RWPE1 (cell line): ENCODE results near the gene ERBB4.

Experiments
- CTCF ChIA-PET: fragments of 350-600 bp; sonication (Branson Sonifier 250); formaldehyde crosslinking; extraction: SDS; loops from one replicate; lab custom pipeline; 2021; lab: Yijun Ruan, JAX
- POLR2A ChIA-PET: fragments of 400-600 bp; formaldehyde crosslinking; extraction: SDS; loops from one replicate; lab custom pipeline; 2020; ENCODE audit warnings: antibody characterized with exemption; ENCODE audit not compliant: low non-redundant PET; lab: Yijun Ruan, JAX
- DNase-seq: peaks from one replicate; pipeline ENCODE4 v3.0.0; 2012; ENCODE audit warnings: low spot score
- H3K27ac ChIP-seq: fragments of 450-650 bp; 2 replicates; pipeline ENCODE4 v1.5.1; 2017
- CTCF ChIP-seq: fragments of 450-650 bp; conservative IDR thresholded peaks from 2 replicates; pipeline ENCODE4 v1.5.1; 2017; ENCODE audit warnings: low read depth, mild to moderate bottlenecking

ERBB4 gene

GRCh38 chr2:211494085-211494484 lies 1044.5 kb downstream of the ERBB4 start:
- no peak for TF ChIP-seq CTCF
- H3K27ac ChIP-seq = no peak overlapping the region
- ChIA-PET POLR2A (no interaction called here), CTCF (no interaction called here)
- no peak for DNase-seq

GRCh38 chr2:211487733-211488132 lies 1050.9 kb downstream of the ERBB4 start:
- TF ChIP-seq CTCF = no peak
- no peak overlapping the region for H3K27ac ChIP-seq
- ChIA-PET CTCF (no interaction called here), POLR2A (no interaction called here)
- DNase-seq = no peak

- CTCF ChIA-PET = interaction anchor here (0.5 kb wide), 1 partner anchor 165 kb away, joined by 3 read pairs; no protein-coding TSS in a partner anchor
Measured at GRCh38 chr2:211479536-211480150, 1059.0 kb downstream of the ERBB4 start.

GRCh38 chr2:211477537-211478275 lies 1060.9 kb downstream of the ERBB4 start:
- ChIA-PET CTCF (no interaction called here), POLR2A (no interaction called here)
- DNase-seq = no peak
- no peak overlapping the region for H3K27ac ChIP-seq
- no peak for TF ChIP-seq CTCF

More at GRCh38 chr2:211479536-211480150, 1059.0 kb downstream of the ERBB4 start:
- no peak overlapping the region for H3K27ac ChIP-seq
- POLR2A ChIA-PET = no interaction called here
- DNase-seq = no peak
- TF ChIP-seq CTCF = no peak

- no peak for TF ChIP-seq CTCF
- DNase-seq = no peak
- CTCF ChIA-PET = interaction anchor here (0.6 kb wide), 1 partner anchor 100 kb away, joined by 3 read pairs; no protein-coding TSS in a partner anchor
- POLR2A ChIA-PET = no interaction called here
- no peak overlapping the region for H3K27ac ChIP-seq
Measured at GRCh38 chr2:211473116-211473515, 1065.5 kb downstream of the ERBB4 start.

- POLR2A ChIA-PET = no interaction called here
- no peak for TF ChIP-seq CTCF
- no peak for DNase-seq
- H3K27ac ChIP-seq = no peak overlapping the region
- CTCF ChIA-PET = interaction anchor here (1.1 kb wide), 1 partner anchor 14 kb away, joined by 5 read pairs; no protein-coding TSS in a partner anchor
Measured at GRCh38 chr2:211469664-211470059, 1068.9 kb downstream of the ERBB4 start.
